Brain microvascular endothelial cell (primary cell): ENCODE data around the gene SPTBN4.
"Not testable (repeated sequence)": the region's sequence is repeated elsewhere in the genome, so short reads cannot be mapped to it uniquely, and the experiment has no call there.

Experiments used
- DNase-seq: peaks from one replicate; pipeline ENCODE4 v3.0.0-alpha.2; 2020
- H3K27ac ChIP-seq: fragments of 250-450 bp; sonication (Bioruptor Pico); 2 replicates; pipeline ENCODE4 v1.5.1; 2020; ENCODE audit warnings: mild to moderate bottlenecking, moderate library complexity
- H3K27me3 ChIP-seq: fragments of 250-450 bp; sonication (Bioruptor Pico); replicated peaks from 2 replicates; pipeline ENCODE4 v1.5.1; 2020; ENCODE audit warnings: mild to moderate bottlenecking
- H3K36me3 ChIP-seq: fragments of 250-450 bp; sonication (Bioruptor Pico); replicated peaks from 2 replicates; pipeline ENCODE4 v1.5.1; 2020; ENCODE audit warnings: mild to moderate bottlenecking
- H3K4me3 ChIP-seq: 2 replicates; pipeline ENCODE4 v1.5.1; 2011; ENCODE audit warnings: low read depth, mild to moderate bottlenecking, control low read depth, low read length, moderate library complexity
- CTCF ChIP-seq: IDR thresholded peaks from 2 replicates; pipeline ENCODE4 v1.5.1; 2011; ENCODE audit warnings: low read depth, mild to moderate bottlenecking, moderate library complexity, low read length, control low read depth, inconsistent platforms; ENCODE audit errors: missing control alignments
- in situ Hi-C: cut with HindIII; loops from 2 replicates; pipeline ENCODE4 v1.10.0; 2017; ENCODE audit warnings: low sequenced_read_pairs, low pct_ligation_motif_present

SPTBN4 gene

GRCh38 chr19:40492274-40492673 lies 25.5 kb downstream of the SPTBN4 start:
- Histone ChIP-seq H3K27me3 (peaks cover 5% of the 10 kb centered on the region), H3K27ac (no peak overlapping the region), H3K4me3 (no peak overlapping the region), H3K36me3 (no peaks in the 10 kb centered on the region)
- in situ Hi-C loops: no loop called here
- DNase-seq: no peak
- no peak for TF ChIP-seq CTCF

GRCh38 chr19:40493778-40494177 lies 27.0 kb downstream of the SPTBN4 start:
- no peak for TF ChIP-seq CTCF
- in situ Hi-C loops: no loop called here

GRCh38 chr19:40494191-40494838 lies 27.5 kb downstream of the SPTBN4 start:
- in situ Hi-C loops: no loop called here
- H3K27ac ChIP-seq: no peak overlapping the region
- DNase-seq: no peak
- TF ChIP-seq CTCF: no peak
- no peaks in the 10 kb centered on the region for H3K36me3 ChIP-seq
- H3K4me3 ChIP-seq: no peak overlapping the region
- H3K27me3 ChIP-seq: peaks cover 5% of the 10 kb centered on the region

More at GRCh38 chr19:40493778-40494177, 27.0 kb downstream of the SPTBN4 start:
- Histone ChIP-seq H3K27ac (no peak overlapping the region), H3K4me3 (no peak overlapping the region), H3K36me3 (no peaks in the 10 kb centered on the region), H3K27me3 (peaks cover 5% of the 10 kb centered on the region)
- DNase-seq: no peak

GRCh38 chr19:40497214-40497613 lies 30.4 kb downstream of the SPTBN4 start:
- Histone ChIP-seq H3K4me3 (no peak overlapping the region), H3K36me3 (no peaks in the 10 kb centered on the region), H3K27ac (no peak overlapping the region), H3K27me3 (peaks cover 5% of the 10 kb centered on the region)
- no peak for TF ChIP-seq CTCF
- in situ Hi-C loops: no loop called here
- DNase-seq: no peak

- H3K36me3 ChIP-seq: no peaks in the 10 kb centered on the region
- no peaks in the 10 kb centered on the region for H3K27me3 ChIP-seq
- no peak overlapping the region for H3K27ac ChIP-seq
- H3K4me3 ChIP-seq: no peak overlapping the region
- in situ Hi-C loops: no loop called here
- DNase-seq: no peak
- no peak for TF ChIP-seq CTCF
Measured at GRCh38 chr19:40499320-40499719, 32.5 kb downstream of the SPTBN4 start.

GRCh38 chr19:40500678-40501530 lies 34.1 kb downstream of the SPTBN4 start:
- in situ Hi-C loops: not testable (repeated sequence)

More at GRCh38 chr19:40500678-40501530, 34.1 kb downstream of the SPTBN4 start:
- H3K36me3 ChIP-seq, H3K27ac ChIP-seq, H3K4me3 ChIP-seq, DNase-seq, H3K27me3 ChIP-seq: not testable (repeated sequence)
